Trophoblast cell (in vitro differentiated cells and primary cell): ENCODE results near the gene GALNS.

Experiments used
- DNase-seq, 2 donors: peaks; one replicate each; pipeline ENCODE4 v3.0.0-alpha.2; 2016
- H2AFZ ChIP-seq: 2 replicates; pipeline ENCODE4 v1.6.1; 2013; ENCODE audit warnings: low read length, moderate library complexity, mild to moderate bottlenecking; ENCODE audit not compliant: insufficient read depth, poor library complexity
- H2AK5ac ChIP-seq: 2 replicates; pipeline ENCODE4 v1.6.1; 2013; ENCODE audit warnings: mild to moderate bottlenecking, low read length
- H2BK120ac ChIP-seq: 2 replicates; pipeline ENCODE4 v1.6.1; 2013; ENCODE audit warnings: low read length, mild to moderate bottlenecking, moderate library complexity; ENCODE audit not compliant: insufficient read depth, poor library complexity
- H2BK12ac ChIP-seq: 2 replicates; pipeline ENCODE4 v1.6.1; 2013; ENCODE audit warnings: mild to moderate bottlenecking, low read length, moderate library complexity
- H2BK5ac ChIP-seq: 2 replicates; pipeline ENCODE4 v1.6.1; 2013; ENCODE audit warnings: low read length, low read depth, moderate library complexity, mild to moderate bottlenecking; ENCODE audit not compliant: poor library complexity
- H3K14ac ChIP-seq: 2 replicates; pipeline ENCODE4 v1.6.1; 2013; ENCODE audit warnings: mild to moderate bottlenecking, low read length
- H3K18ac ChIP-seq: 2 replicates; pipeline ENCODE4 v1.6.1; 2013; ENCODE audit warnings: mild to moderate bottlenecking, low read length
- H3K23ac ChIP-seq: 2 replicates; pipeline ENCODE4 v1.6.1; 2013; ENCODE audit warnings: low read length
- H3K27ac ChIP-seq: 2 replicates; pipeline ENCODE4 v1.5.1; 2013; ENCODE audit warnings: low read depth, mild to moderate bottlenecking, inconsistent platforms, low read length, moderate library complexity
- H3K27me3 ChIP-seq: 2 replicates; pipeline ENCODE4 v1.6.1; 2013; ENCODE audit warnings: inconsistent platforms, mild to moderate bottlenecking, low read length, moderate library complexity; ENCODE audit not compliant: insufficient read depth
- H3K36me3 ChIP-seq, 2 experiments: 1 replicate in 1 of 2; 2 replicates in 1 of 2; pipeline ENCODE4 v1.6.1; 2013; ENCODE audit warnings: low read length in 2 of 2, mild to moderate bottlenecking in 2 of 2, moderate library complexity in 1 of 2; ENCODE audit not compliant: insufficient read depth in 2 of 2, control insufficient read depth in 1 of 2
- H3K4ac ChIP-seq: 2 replicates; pipeline ENCODE4 v1.6.1; 2013; ENCODE audit warnings: low read depth, mild to moderate bottlenecking, low read length, moderate library complexity
- H3K4me1 ChIP-seq, 2 experiments: 1 replicate in 1 of 2; 2 replicates in 1 of 2; pipeline ENCODE4 v1.6.1; 2013; ENCODE audit warnings: low read length in 2 of 2, mild to moderate bottlenecking in 2 of 2, moderate library complexity in 1 of 2; ENCODE audit not compliant: insufficient read depth in 2 of 2, control insufficient read depth in 1 of 2
- H3K4me2 ChIP-seq: 2 replicates; pipeline ENCODE4 v1.6.1; 2013; ENCODE audit warnings: inconsistent platforms, mild to moderate bottlenecking, low read length, moderate library complexity
- H3K4me3 ChIP-seq: 2 replicates; pipeline ENCODE4 v1.5.1; 2013; ENCODE audit warnings: mild to moderate bottlenecking, low read depth, low read length, inconsistent platforms
- H3K79me1 ChIP-seq: one replicate; pipeline ENCODE4 v1.6.1; 2013; ENCODE audit warnings: low read length
- H3K79me2 ChIP-seq: 2 replicates; pipeline ENCODE4 v1.6.1; 2013; ENCODE audit warnings: low read length, mild to moderate bottlenecking; ENCODE audit not compliant: control insufficient read depth, insufficient read depth, poor library complexity
- H3K9ac ChIP-seq: 2 replicates; pipeline ENCODE4 v1.6.1; 2013; ENCODE audit warnings: mild to moderate bottlenecking, low read length
- H3K9me3 ChIP-seq: 2 replicates; pipeline ENCODE4 v1.6.1; 2013; ENCODE audit warnings: low read depth, mild to moderate bottlenecking, control low read depth, inconsistent platforms, low read length; ENCODE audit not compliant: insufficient read depth
- H4K12ac ChIP-seq: 2 replicates; pipeline ENCODE4 v1.6.1; 2013; ENCODE audit warnings: low read depth, mild to moderate bottlenecking, low read length, moderate library complexity
- H4K8ac ChIP-seq: 2 replicates; pipeline ENCODE4 v1.6.1; 2013; ENCODE audit warnings: low read depth, mild to moderate bottlenecking, low read length, moderate library complexity
- H4K91ac ChIP-seq: one replicate; pipeline ENCODE4 v1.6.1; 2013; ENCODE audit warnings: low read depth, mild to moderate bottlenecking, low read length, moderate library complexity
- WGBS: extraction: QIAGEN DNeasy Blood & Tissue Kit; methylation state at CpG from one replicate; pipeline ENCODE4 v1.1.7; 2013; ENCODE audit warnings: missing lambda C conversion rate; ENCODE audit not compliant: insufficient read length, insufficient coverage; ENCODE audit errors: extremely low coverage; 5-methylcytosine and 5-hydroxymethylcytosine counted together

Gene GALNS

DNA sequence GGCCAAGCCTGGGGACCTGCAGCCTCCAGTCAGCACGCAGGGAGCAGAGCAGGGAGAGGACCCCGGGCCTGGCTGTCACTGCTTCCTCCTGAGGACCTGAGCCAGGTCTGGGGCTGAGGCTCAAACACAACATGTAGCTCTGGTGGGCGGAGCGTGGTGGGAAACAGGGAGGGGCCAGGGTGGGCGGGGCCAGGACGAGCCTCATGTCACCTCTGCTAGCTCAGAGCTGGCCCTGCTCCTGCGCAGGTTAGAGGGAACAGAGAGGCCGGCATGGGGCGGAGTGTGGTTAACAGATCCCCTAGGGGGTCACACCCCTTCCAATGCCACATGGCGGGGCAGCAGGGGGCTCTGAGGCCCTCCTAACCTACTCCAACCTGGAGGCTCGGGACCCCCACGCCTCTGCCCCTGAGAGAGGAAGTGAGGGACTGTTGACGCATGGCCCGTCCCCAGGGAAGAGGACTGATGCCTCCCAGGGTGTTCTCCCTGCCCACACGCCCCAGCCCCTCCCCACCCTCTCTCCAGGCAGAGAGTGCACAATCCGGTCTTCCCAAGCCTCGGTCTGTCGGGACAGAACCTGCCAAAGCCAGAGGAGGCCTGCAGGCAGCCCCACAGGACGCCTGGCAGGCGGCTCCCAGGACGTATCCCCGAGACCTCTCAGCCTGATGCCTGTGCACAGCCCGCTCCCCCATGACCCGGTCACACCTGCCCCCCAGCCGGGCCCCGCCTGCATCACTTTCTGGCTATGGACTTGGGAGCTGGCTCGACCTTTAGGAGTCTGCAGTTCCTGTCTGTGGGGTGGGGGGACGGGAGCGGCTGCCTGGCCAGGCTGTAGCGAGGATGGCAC, 86.9 kb downstream of the GALNS start:
- no CpG with 5 or more reads among the region's 30 CpGs for WGBS
- Histone ChIP-seq H2AFZ (no peak overlapping the region), H2BK12ac (peak overlapping the region; percentile 44)

DNA sequence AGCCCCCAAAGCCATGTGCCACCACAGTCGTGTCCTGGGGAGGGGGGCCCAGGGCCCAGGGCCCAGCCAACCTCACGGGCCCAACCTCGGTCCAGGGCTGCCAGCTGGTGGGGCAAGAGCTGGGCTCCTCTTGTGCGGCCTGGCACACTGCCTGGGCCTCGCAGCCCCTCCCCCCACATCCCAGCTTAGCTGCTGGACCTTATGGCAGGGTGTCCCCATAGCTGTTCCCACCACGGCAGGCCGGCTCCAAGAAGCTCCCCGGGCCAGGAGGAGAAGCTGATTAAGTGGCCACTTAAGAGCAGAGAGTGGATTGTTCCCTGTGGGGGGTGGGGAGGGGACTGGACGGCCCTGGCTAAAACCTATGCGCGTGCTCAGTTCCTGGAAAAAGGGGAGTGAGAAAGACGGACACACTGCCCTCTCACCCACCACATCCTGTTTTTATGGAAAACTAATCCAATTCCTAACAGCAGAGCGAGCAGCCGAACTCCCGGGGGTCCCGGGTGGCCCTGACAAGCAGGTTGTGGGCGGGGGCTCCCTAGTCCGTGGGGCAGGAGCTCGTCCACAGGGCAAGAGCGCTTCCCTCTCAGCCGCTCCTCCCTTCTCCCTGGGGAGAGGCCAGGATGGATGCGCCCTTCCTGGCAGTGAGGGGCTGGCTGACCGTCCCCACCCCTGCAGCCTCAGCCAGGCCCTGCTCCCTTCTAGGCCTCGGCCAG, 88.5 kb downstream of the GALNS start:
- no peak overlapping the region for H2BK5ac ChIP-seq
- H3K27ac ChIP-seq = no peak overlapping the region
- H3K36me3 ChIP-seq = no peaks in the 10 kb centered on the region
- peaks cover 12% of the 10 kb centered on the region for H3K79me2 ChIP-seq
- H4K91ac ChIP-seq = peak overlapping the region; percentile 16
- H2AK5ac ChIP-seq = no peak overlapping the region
- no peak overlapping the region for H3K23ac ChIP-seq
- H3K27me3 ChIP-seq = no peaks in the 10 kb centered on the region
- H3K14ac ChIP-seq = no peak overlapping the region
- H3K4ac ChIP-seq = peak overlapping the region; percentile 35
- H3K79me1 ChIP-seq = peaks cover 24% of the 10 kb centered on the region
- H3K4me1 ChIP-seq = peaks cover 78 to 85% of the 10 kb centered on the region in 2 experiments
- H3K9me3 ChIP-seq = no peaks in the 10 kb centered on the region
- no CpG with 5 or more reads among the region's 24 CpGs for WGBS
- no peak for DNase-seq
- H3K18ac ChIP-seq = peak overlapping the region; percentile 34
- no peak overlapping the region for H4K12ac ChIP-seq
- H2AFZ ChIP-seq = no peak overlapping the region
- H3K9ac ChIP-seq = no peak overlapping the region
- no peak overlapping the region for H3K4me2 ChIP-seq
- no peak overlapping the region for H2BK12ac ChIP-seq
- H3K4me3 ChIP-seq = peak overlapping the region; percentile 1
- H2BK120ac ChIP-seq = no peak overlapping the region
- no peak overlapping the region for H4K8ac ChIP-seq

More for the DNA sequence above, 86.9 kb downstream of the GALNS start:
- Histone ChIP-seq H3K9ac (no peak overlapping the region), H3K79me2 (peaks cover 12% of the 10 kb centered on the region), H3K14ac (peak overlapping the region; percentile 47), H3K79me1 (peaks cover 16% of the 10 kb centered on the region), H3K36me3 (no peaks in the 10 kb centered on the region), H2BK120ac (peak overlapping the region; percentile 2), H3K27ac (peak overlapping the region; percentile 38), H2BK5ac (no peak overlapping the region), H3K4me1 (peaks cover 77 to 86% of the 10 kb centered on the region in 2 experiments), H3K27me3 (no peaks in the 10 kb centered on the region), H2AK5ac (peak overlapping the region; percentile 61), H4K91ac (peak overlapping the region; percentile 25), H3K4ac (peak overlapping the region; percentile 31), H3K23ac (no peak overlapping the region), H3K4me2 (peak overlapping the region; percentile 23), H4K8ac (peak overlapping the region; percentile 41), H3K4me3 (no peak overlapping the region), H3K9me3 (no peaks in the 10 kb centered on the region), H3K18ac (peak overlapping the region; percentile 71), H4K12ac (no peak overlapping the region)
- DNase-seq = peak; percentile 69 to 71

DNA sequence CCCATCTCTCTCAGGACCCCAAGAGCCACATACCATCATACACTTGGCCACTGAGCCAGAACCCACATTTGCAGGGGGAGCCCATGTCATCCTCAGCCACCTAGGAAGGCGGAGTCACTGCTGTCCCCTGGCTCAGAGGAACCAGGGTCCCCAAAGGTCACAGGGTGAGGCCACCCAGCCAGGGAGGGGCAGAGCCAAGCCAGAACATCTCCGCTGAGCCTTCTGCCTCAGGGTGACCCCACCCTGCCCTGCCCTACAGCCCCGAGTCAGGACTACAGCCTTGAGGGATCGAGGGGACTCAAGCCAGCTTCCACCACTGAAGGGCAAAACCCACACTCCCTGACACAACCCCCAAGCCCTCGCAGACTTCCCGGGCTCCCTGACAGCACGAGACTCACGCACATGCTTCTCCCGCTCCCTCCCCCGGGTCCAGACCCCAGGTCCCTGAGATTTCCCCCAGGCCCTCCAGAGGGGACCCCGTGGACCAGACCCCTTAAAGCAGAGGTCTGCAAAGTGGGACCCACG, 89.1 kb downstream of the GALNS start:
- H2AFZ ChIP-seq = no peak overlapping the region
- H3K27ac ChIP-seq = no peak overlapping the region
- H4K91ac ChIP-seq = peak overlapping the region; percentile 16
- peaks cover 15% of the 10 kb centered on the region for H3K79me2 ChIP-seq
- H3K4ac ChIP-seq = peak overlapping the region; percentile 35
- no peak overlapping the region for H3K9ac ChIP-seq
- H4K12ac ChIP-seq = no peak overlapping the region
- peaks cover 79 to 86% of the 10 kb centered on the region in 2 experiments for H3K4me1 ChIP-seq
- DNase-seq = no peak
- H2AK5ac ChIP-seq = peak overlapping the region; percentile 36
- H3K4me2 ChIP-seq = no peak overlapping the region
- H3K18ac ChIP-seq = peak overlapping the region; percentile 48
- peaks cover under 1 to 2% of the 10 kb centered on the region in 2 experiments for H3K36me3 ChIP-seq
- no peaks in the 10 kb centered on the region for H3K9me3 ChIP-seq
- H2BK12ac ChIP-seq = peak overlapping the region; percentile 12
- no peak overlapping the region for H3K4me3 ChIP-seq
- no peak overlapping the region for H2BK120ac ChIP-seq
- no peaks in the 10 kb centered on the region for H3K27me3 ChIP-seq
- peaks cover 26% of the 10 kb centered on the region for H3K79me1 ChIP-seq
- no peak overlapping the region for H2BK5ac ChIP-seq
- H3K14ac ChIP-seq = no peak overlapping the region
- H3K23ac ChIP-seq = no peak overlapping the region
- WGBS = no CpG with 5 or more reads among the region's 12 CpGs
- no peak overlapping the region for H4K8ac ChIP-seq

DNA sequence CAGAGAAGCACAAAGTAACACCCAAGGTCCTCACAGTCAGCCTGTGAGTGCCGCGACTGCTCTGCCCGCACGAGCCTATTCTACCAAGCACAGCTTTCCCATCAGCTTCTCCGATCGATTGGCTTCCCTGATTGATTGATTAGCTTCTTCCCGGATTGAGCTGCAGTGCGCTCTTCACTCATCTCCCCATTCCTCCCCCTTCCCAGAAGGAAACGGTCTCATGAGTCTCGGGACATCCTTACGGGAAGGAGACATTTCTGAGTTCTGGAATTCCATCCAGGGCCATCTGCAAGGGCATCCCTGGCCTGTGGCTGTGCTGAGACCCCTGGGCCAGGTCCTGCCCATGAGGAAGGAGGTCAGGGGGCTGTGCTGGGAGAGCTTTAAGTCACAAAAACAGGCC, 89.8 kb downstream of the GALNS start:
- H4K12ac ChIP-seq = no peak overlapping the region
- H3K4me1 ChIP-seq = peaks cover 79 to 87% of the 10 kb centered on the region in 2 experiments
- H2AFZ ChIP-seq = no peak overlapping the region
- no peaks in the 10 kb centered on the region for H3K27me3 ChIP-seq
- WGBS = no CpG with 5 or more reads among the region's 11 CpGs
- no peak overlapping the region for H2BK120ac ChIP-seq
- no peak overlapping the region for H2BK5ac ChIP-seq
- H3K4me3 ChIP-seq = no peak overlapping the region
- peaks cover 27% of the 10 kb centered on the region for H3K79me1 ChIP-seq
- no peak overlapping the region for H3K27ac ChIP-seq
- no peak overlapping the region for H2BK12ac ChIP-seq
- peaks cover 3 to 5% of the 10 kb centered on the region in 2 experiments for H3K36me3 ChIP-seq
- H4K91ac ChIP-seq = no peak overlapping the region
- DNase-seq = no peak
- no peak overlapping the region for H3K4ac ChIP-seq
- no peaks in the 10 kb centered on the region for H3K9me3 ChIP-seq
- H3K18ac ChIP-seq = no peak overlapping the region
- H4K8ac ChIP-seq = no peak overlapping the region
- no peak overlapping the region for H3K23ac ChIP-seq
- no peak overlapping the region for H2AK5ac ChIP-seq
- H3K4me2 ChIP-seq = no peak overlapping the region
- H3K14ac ChIP-seq = no peak overlapping the region
- H3K9ac ChIP-seq = no peak overlapping the region
- H3K79me2 ChIP-seq = peaks cover 19% of the 10 kb centered on the region
